Upper lobe of left lung (tissue), 4 donors: ENCODE measurements around the gene HAX1.

Source experiments
- POLR2A ChIP-seq, 4 donors: fragments of 450-650 bp; IDR thresholded peaks; one replicate each; pipeline ENCODE4 v1.5.1; 2016 to 2017; ENCODE audit warnings: antibody characterized with exemption in 4 of 4, mild to moderate bottlenecking in 2 of 4
- POLR2AphosphoS5 ChIP-seq, 2 donors: sonication (generic); formaldehyde crosslinking; IDR thresholded peaks; one replicate each; pipeline ENCODE4 v1.5.1; 2017; ENCODE audit warnings: antibody characterized with exemption in 2 of 2
- TF ChIP-seq, protein P1 (sequence below), 6 experiments: fragments of 450-650 bp in 4 of 6; fragments of 200-600 bp in 2 of 6; sonication (generic) in 2 of 6; IDR thresholded peaks; one replicate each; pipeline ENCODE4 v1.5.1; 2016 to 2019; ENCODE audit warnings: antibody characterized with exemption in 6 of 6

DNA sequence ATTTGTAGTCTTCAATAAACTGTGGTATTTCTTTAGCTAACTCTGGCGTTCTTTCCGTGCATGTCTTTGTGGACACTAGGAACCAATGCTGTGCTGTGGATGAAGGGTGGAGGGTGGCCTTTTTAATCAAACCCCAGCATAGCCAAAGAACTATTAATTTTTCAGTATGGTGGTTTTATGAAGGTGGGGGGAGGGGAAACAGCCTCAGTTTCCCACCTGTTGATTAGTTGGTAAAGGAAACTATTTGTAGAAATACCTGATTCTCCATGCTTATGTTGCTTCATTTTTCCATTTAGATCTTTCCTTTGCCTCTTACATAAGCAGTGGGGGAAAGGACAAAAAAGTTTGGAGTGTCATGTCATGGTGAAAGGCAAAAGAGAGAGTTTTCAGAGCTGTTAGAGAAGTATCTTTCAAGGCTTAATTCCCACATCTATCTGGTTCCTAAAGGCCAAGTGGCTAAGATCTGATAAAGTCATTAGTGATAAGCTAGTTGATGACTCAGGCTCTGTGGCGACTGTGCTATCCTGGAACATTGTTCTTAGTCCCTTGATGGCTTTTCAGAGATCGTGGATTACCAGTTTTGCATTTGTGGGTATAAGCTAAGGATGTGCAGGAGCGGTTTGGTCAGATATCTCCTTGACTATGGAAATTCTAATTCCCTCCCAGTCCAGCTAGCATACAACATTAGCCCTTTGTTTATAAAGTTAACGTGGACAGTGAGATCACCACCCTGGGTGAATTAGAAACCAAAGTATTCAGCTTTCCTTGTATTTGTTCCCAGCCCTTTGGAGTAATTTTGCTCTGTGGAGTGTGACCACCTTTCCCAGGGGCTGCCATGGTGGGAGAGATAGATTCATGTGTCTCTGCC is 8.7 kb upstream of the HAX1 start:
- TF ChIP-seq POLR2AphosphoS5 (IDR thresholded peaks at IDR 0.05) = no peak
- TF ChIP-seq, protein P1, sequence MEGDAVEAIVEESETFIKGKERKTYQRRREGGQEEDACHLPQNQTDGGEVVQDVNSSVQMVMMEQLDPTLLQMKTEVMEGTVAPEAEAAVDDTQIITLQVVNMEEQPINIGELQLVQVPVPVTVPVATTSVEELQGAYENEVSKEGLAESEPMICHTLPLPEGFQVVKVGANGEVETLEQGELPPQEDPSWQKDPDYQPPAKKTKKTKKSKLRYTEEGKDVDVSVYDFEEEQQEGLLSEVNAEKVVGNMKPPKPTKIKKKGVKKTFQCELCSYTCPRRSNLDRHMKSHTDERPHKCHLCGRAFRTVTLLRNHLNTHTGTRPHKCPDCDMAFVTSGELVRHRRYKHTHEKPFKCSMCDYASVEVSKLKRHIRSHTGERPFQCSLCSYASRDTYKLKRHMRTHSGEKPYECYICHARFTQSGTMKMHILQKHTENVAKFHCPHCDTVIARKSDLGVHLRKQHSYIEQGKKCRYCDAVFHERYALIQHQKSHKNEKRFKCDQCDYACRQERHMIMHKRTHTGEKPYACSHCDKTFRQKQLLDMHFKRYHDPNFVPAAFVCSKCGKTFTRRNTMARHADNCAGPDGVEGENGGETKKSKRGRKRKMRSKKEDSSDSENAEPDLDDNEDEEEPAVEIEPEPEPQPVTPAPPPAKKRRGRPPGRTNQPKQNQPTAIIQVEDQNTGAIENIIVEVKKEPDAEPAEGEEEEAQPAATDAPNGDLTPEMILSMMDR (IDR thresholded peaks at IDR 0.05) = no peak
- no peak for TF ChIP-seq POLR2A (IDR thresholded peaks at IDR 0.05)
